SK-N-SH (cell line): ENCODE measurements around the gene DLX6. TPM values are rescaled to one million over a fixed set of nuclear protein-coding genes. Genes with fewer than 3 reads are reported as not detected.
A peak's percentile ranks its signal among the peaks of the same experiment; 100 is the strongest.

Experiments
- CTCF ChIA-PET: fragments of 300-600, 350-600 bp; formaldehyde crosslinking; extraction: SDS; loops from one replicate; lab custom pipeline; 2021; lab: Yijun Ruan, JAX
- POLR2A ChIA-PET: fragments of 350-600 bp; sonication (Branson Sonifier 250); formaldehyde crosslinking; extraction: SDS; loops from one replicate; lab custom pipeline; 2020; ENCODE audit warnings: antibody characterized with exemption, inconsistent platforms; lab: Yijun Ruan, JAX
- DNase-seq: peaks from one replicate; pipeline ENCODE4 v3.0.0; 2012
- H2AFZ ChIP-seq: fragments of 200-600 bp; sonication (generic); 2 replicates; pipeline ENCODE4 v1.8.1; 2016; ENCODE audit warnings: antibody characterized with exemption, mild to moderate bottlenecking, low read depth
- H3F3A ChIP-seq: fragments of 200-600 bp; sonication (generic); replicated peaks from 2 replicates; pipeline ENCODE3; 2016; ENCODE audit warnings: antibody characterized with exemption, mild to moderate bottlenecking; ENCODE audit not compliant: insufficient read depth
- H3K27ac ChIP-seq, 2 experiments: fragments of 200-500 bp in 1 of 2; fragments of 200-600 bp in 1 of 2; sonication (Bioruptor generic) in 1 of 2; sonication (generic), shearing (Covaris generic) in 1 of 2; 2 replicates each; pipeline versions ENCODE4 v1.5.1 to v1.6.1; 2014 to 2016; ENCODE audit warnings: low read depth in 2 of 2, inconsistent platforms in 1 of 2, low read length in 1 of 2, mild to moderate bottlenecking in 1 of 2, mixed read lengths in 1 of 2
- H3K27me3 ChIP-seq: fragments of 200-600 bp; sonication (generic), shearing (Covaris generic); 2 replicates; pipeline ENCODE4 v1.6.1; 2016; ENCODE audit warnings: mixed run types; ENCODE audit not compliant: insufficient read depth
- H3K36me3 ChIP-seq, 2 experiments: fragments of 200-500 bp in 1 of 2; fragments of 200-600 bp in 1 of 2; sonication (Bioruptor generic) in 1 of 2; sonication (generic) in 1 of 2; replicated peaks in 1 of 2; 2 replicates each; pipeline versions ENCODE3 to v1.5.1; 2014 to 2016; ENCODE audit warnings: low read length in 1 of 2, mild to moderate bottlenecking in 1 of 2; ENCODE audit not compliant: insufficient read depth in 2 of 2, control insufficient read depth in 1 of 2
- H3K4me1 ChIP-seq, 2 experiments: fragments of 200-500 bp in 1 of 2; fragments of 200-600 bp in 1 of 2; sonication (Bioruptor generic) in 1 of 2; sonication (generic), shearing (Covaris generic) in 1 of 2; 2 replicates each; pipeline versions ENCODE4 v1.5.1 to v1.6.1; 2014 to 2016; ENCODE audit warnings: low read depth in 1 of 2, low read length in 1 of 2, mixed run types in 1 of 2; ENCODE audit not compliant: insufficient read depth in 2 of 2, control insufficient read depth in 1 of 2
- H3K4me2 ChIP-seq: fragments of 200-600 bp; sonication (generic), shearing (Covaris generic); 2 replicates; pipeline ENCODE4 v1.6.1; 2017; ENCODE audit warnings: mixed run types
- H3K4me3 ChIP-seq, 2 experiments: fragments of 200-500 bp in 1 of 2; fragments of 200-600 bp in 1 of 2; sonication (Bioruptor generic) in 1 of 2; sonication (generic), shearing (Covaris generic) in 1 of 2; 2 replicates each; pipeline versions ENCODE4 v1.5.1 to v1.8.1; 2014 to 2016; ENCODE audit warnings: low read depth in 2 of 2, inconsistent platforms in 1 of 2, low read length in 1 of 2, mild to moderate bottlenecking in 1 of 2, mixed read lengths in 1 of 2, moderate library complexity in 1 of 2
- H3K79me2 ChIP-seq: fragments of 200-600 bp; sonication (generic); 2 replicates; pipeline ENCODE4 v1.8.1; 2017; ENCODE audit warnings: mild to moderate bottlenecking; ENCODE audit not compliant: insufficient read depth
- H3K9ac ChIP-seq: fragments of 200-600 bp; sonication (generic); 2 replicates; pipeline ENCODE4 v1.6.1; 2017; ENCODE audit warnings: mixed run types
- H3K9me2 ChIP-seq: fragments of 200-600 bp; sonication (generic); 2 replicates; pipeline ENCODE4 v1.6.1; 2017; ENCODE audit warnings: mixed run types
- H3K9me3 ChIP-seq: fragments of 200-600 bp; sonication (generic); 2 replicates; pipeline ENCODE4 v1.6.1; 2017; ENCODE audit warnings: mixed run types, mild to moderate bottlenecking, moderate library complexity
- H4K20me1 ChIP-seq: fragments of 200-600 bp; sonication (generic); 2 replicates; pipeline ENCODE4 v1.6.1; 2017; ENCODE audit warnings: mild to moderate bottlenecking, mixed run types; ENCODE audit not compliant: insufficient read depth
- FOXJ3 ChIP-seq: sonication (generic); formaldehyde crosslinking; IDR thresholded peaks from 2 replicates; pipeline ENCODE4 v1.5.1; 2020; ENCODE audit warnings: mild to moderate bottlenecking, missing genetic modification reagents
- WGBS: methylation state at CpG from one replicate; pipeline ENCODE4 v1.1.6; 2017; ENCODE audit warnings: low lambda C conversion rate; 5-methylcytosine and 5-hydroxymethylcytosine counted together
- polyA plus RNA-seq, 3 experiments: library from polyadenylated mRNA; depleted of rRNA; stranded (reverse); fragments of >200 nt; gene quantifications; 2 replicates each; pipeline ENCODE4 v1.2.3, GENCODE V29; 2012
- small RNA-seq, 7 experiments: library from RNA; depleted of rRNA; stranded (forward); fragments of <200 nt; gene quantifications; one replicate each; pipeline ENCODE3, GENCODE V24; 2012

The DLX6 gene
- polyA plus RNA-seq, 1 of the 3 experiments (the other 2 are of a cell fraction) = 0.23 TPM

GRCh38 chr7:97043281-97043680 is 37.9 kb downstream of the DLX6 start:
- Histone ChIP-seq H3K9ac (no peak overlapping the region), H3K4me1 (no peaks in the 10 kb centered on the region), H3K4me2 (peak overlapping the region; percentile 32; the same call in 1 of the 2 replicates), H3K9me3 (no peaks in the 10 kb centered on the region), H3F3A (no peaks in the 10 kb centered on the region), H4K20me1 (no peaks in the 10 kb centered on the region), H3K4me3 (no peak overlapping the region), H3K79me2 (no peaks in the 10 kb centered on the region), H3K27me3 (no peaks in the 10 kb centered on the region)
- 17% methylated on average over 2 of the region's 2 CpGs for WGBS
- DNase-seq = no peak
- no peak for TF ChIP-seq FOXJ3
- TF ChIP-seq, all 33 proteins: peak for 0
- ChIA-PET CTCF (interaction anchor here (2.0 to 2.2 kb wide), 2 partner anchors 15 to 21 kb away, joined by 7 to 11 read pairs; no protein-coding TSS in a partner anchor), POLR2A (no interaction called here)
- no peak overlapping the region for H3K27ac ChIP-seq
- no peaks in the 10 kb centered on the region for H3K9me2 ChIP-seq
- H3K36me3 ChIP-seq = no peaks in the 10 kb centered on the region
- H2AFZ ChIP-seq = no peak overlapping the region; the same call in 1 of the 2 replicates

Small RNA genes within 50 kb of the gene (small RNA-seq; reads per million reads assigned to genes)
- gene RF01778 (0 reads per million in 7 experiments), gene RF01887 (0 reads per million in 7 experiments), gene RF01888 (0 reads per million in 7 experiments)

Other genes starting within 250 kb of the DLX6 start
- gene DLX5, start 19.3 kb downstream of the DLX6 start, polyA plus RNA-seq (2012; rRNA removed) = 0.06 TPM in 1 of 2 replicates, not detected in the other
- 14.6 and 17.0 TPM in 2 replicates for gene SDHAF3, start 112.1 kb downstream of the DLX6 start, polyA plus RNA-seq (2012; rRNA removed)